Stomach (tissue), 9 donors: ENCODE results near the gene HSPA12A. TPM values are rescaled to one million over a fixed set of nuclear protein-coding genes. Genes with fewer than 3 reads are reported as not detected.

Experiments
- DNase-seq, 2 donors: peaks; one replicate each; pipeline versions ENCODE4 v3.0.0 to v3.0.0-alpha.2; 2013 to 2019
- H3K27ac ChIP-seq, 5 donors: fragments of 200-600 bp in 4 of 5; sonication (generic) in 4 of 5; one replicate each; pipeline ENCODE4 v1.5.1; 2013 to 2019; ENCODE audit warnings: mild to moderate bottlenecking in 1 of 5, moderate library complexity in 1 of 5
- H3K27me3 ChIP-seq, 3 donors: fragments of 200-600 bp; sonication (generic); one replicate each; pipeline ENCODE4 v1.5.1; 2017 to 2019; ENCODE audit warnings: mixed run types in 1 of 3
- H3K36me3 ChIP-seq, 4 donors: fragments of 200-600 bp; sonication (generic); 1 replicate in 3 of 4; 2 replicates in 1 of 4; pipeline ENCODE4 v1.5.1; 2016 to 2019
- H3K4me1 ChIP-seq, 4 donors: fragments of 200-600 bp; sonication (generic); one replicate each; pipeline ENCODE4 v1.5.1; 2016 to 2019
- H3K4me3 ChIP-seq, 4 donors: fragments of 200-600 bp; sonication (generic) in 3 of 4; one replicate each; pipeline ENCODE4 v1.5.1; 2016 to 2019; ENCODE audit warnings: mild to moderate bottlenecking in 1 of 4
- H3K9me3 ChIP-seq, 4 donors: fragments of 200-600 bp; sonication (generic); one replicate each; pipeline ENCODE4 v1.5.1; 2016 to 2019
- EP300 ChIP-seq: sonication (generic); formaldehyde crosslinking; IDR thresholded peaks from one replicate; pipeline ENCODE4 v1.6.1; 2017; ENCODE audit warnings: antibody characterized with exemption
- POLR2A ChIP-seq, 4 donors: fragments of 450-650 bp; IDR thresholded peaks; one replicate each; pipeline ENCODE4 v1.6.1; 2016; ENCODE audit warnings: antibody characterized with exemption in 4 of 4, control low read depth in 2 of 4, mild to moderate bottlenecking in 1 of 4, moderate library complexity in 1 of 4
- POLR2AphosphoS5 ChIP-seq, 3 donors: sonication (generic); formaldehyde crosslinking; IDR thresholded peaks; one replicate each; pipeline ENCODE4 v1.6.1; 2016; ENCODE audit warnings: antibody characterized with exemption in 3 of 3
- WGBS, 5 donors: extraction: QIAGEN DNeasy Blood & Tissue Kit in 3 of 5; methylation state at CpG; one replicate each; pipeline versions ENCODE4 v1.1.5 to v1.1.7; 2013 to 2018; 5-methylcytosine and 5-hydroxymethylcytosine counted together
- intact Hi-C: fragments of 100-400 bp; cut with DNase I; formaldehyde crosslinking; loops from one replicate; pipeline ENCODE4 v1.15.1; 2023; ENCODE audit warnings: low total_unique reads
- polyA plus RNA-seq, 3 donors: library from polyadenylated mRNA; stranded (reverse); fragments of 200-250 nt; gene quantifications; one replicate each; pipeline ENCODE4 v1.2.3, GENCODE V29; 2013
- total RNA-seq, 5 donors: library from RNA; depleted of rRNA; stranded (reverse); fragments of >200 nt; gene quantifications; one replicate each; pipeline versions ENCODE4 v1.1.0 to v1.2.3, GENCODE V29; 2014 to 2016
- TF ChIP-seq, protein P1 (sequence below), 7 experiments: fragments of 450-650 bp in 4 of 7; fragments of 200-600 bp in 3 of 7; sonication (generic) in 3 of 7; IDR thresholded peaks; one replicate each; pipeline ENCODE4 v1.5.1; 2016 to 2019; ENCODE audit warnings: antibody characterized with exemption in 7 of 7, control low read depth in 2 of 7, mild to moderate bottlenecking in 1 of 7
- donor health status: healthy with polysubstance abuse.
- donor health status: Bipolar disorder and iron deficiency.
- donor health status: healthy.

HSPA12A gene
- total and polyA plus RNA-seq, 8 donors, result 2.0 to 25.5 (median 4.1) TPM

DNA sequence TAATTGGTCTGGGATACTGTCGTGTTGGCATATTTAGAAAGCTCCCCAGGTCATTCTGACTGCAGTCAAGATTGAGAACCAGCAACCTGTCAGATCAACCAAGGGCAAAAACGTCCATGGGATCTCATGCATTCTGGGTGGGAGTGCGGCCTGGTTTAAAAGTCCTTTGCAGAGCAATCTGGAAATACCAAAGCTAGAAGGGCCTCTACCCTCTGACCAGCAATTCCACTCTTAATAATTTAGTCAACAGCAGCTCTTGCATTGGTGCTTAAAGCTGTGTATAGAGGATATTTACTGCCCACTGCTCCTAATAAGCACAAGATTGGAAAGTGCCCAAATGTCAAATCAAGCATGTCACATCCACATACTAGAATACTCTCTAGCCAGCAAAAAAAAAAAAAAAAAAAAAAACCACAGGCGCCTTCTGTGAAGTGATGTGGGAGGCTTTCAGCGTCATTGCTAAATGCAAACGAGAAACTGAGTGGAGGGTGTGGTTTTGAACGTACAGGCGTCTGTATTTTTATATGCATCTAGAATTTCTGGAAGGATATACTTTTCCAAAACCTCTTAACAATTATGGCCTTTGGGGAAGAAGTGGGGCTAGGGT lies 44.8 kb upstream of the HSPA12A start:
- Histone ChIP-seq H3K36me3 (no peaks in the 10 kb centered on the region), H3K27ac (no peak overlapping the region), H3K27me3 (peaks cover 0 to 14% (median 6%) of the 10 kb centered on the region in 3 donors), H3K9me3 (no peaks in the 10 kb centered on the region), H3K4me3 (no peak overlapping the region), H3K4me1 (peaks cover 6 to 10% (median 7%) of the 10 kb centered on the region in 4 donors)
- no peak for DNase-seq
- WGBS, 5 donors, result 61 to 69% (median 64%) methylated on average over 7 to 8 of the region's 8 CpGs
- TF ChIP-seq, protein P1, sequence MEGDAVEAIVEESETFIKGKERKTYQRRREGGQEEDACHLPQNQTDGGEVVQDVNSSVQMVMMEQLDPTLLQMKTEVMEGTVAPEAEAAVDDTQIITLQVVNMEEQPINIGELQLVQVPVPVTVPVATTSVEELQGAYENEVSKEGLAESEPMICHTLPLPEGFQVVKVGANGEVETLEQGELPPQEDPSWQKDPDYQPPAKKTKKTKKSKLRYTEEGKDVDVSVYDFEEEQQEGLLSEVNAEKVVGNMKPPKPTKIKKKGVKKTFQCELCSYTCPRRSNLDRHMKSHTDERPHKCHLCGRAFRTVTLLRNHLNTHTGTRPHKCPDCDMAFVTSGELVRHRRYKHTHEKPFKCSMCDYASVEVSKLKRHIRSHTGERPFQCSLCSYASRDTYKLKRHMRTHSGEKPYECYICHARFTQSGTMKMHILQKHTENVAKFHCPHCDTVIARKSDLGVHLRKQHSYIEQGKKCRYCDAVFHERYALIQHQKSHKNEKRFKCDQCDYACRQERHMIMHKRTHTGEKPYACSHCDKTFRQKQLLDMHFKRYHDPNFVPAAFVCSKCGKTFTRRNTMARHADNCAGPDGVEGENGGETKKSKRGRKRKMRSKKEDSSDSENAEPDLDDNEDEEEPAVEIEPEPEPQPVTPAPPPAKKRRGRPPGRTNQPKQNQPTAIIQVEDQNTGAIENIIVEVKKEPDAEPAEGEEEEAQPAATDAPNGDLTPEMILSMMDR (IDR thresholded peaks at IDR 0.05), result no peak
- TF ChIP-seq POLR2A (IDR thresholded peaks at IDR 0.05) (no peak), POLR2AphosphoS5 (IDR thresholded peaks at IDR 0.05) (no peak), EP300 (no peak)
- intact Hi-C loops, result loop anchor here (5.0 kb wide), 1 partner anchor 100 kb away; no protein-coding TSS in a partner anchor

DNA sequence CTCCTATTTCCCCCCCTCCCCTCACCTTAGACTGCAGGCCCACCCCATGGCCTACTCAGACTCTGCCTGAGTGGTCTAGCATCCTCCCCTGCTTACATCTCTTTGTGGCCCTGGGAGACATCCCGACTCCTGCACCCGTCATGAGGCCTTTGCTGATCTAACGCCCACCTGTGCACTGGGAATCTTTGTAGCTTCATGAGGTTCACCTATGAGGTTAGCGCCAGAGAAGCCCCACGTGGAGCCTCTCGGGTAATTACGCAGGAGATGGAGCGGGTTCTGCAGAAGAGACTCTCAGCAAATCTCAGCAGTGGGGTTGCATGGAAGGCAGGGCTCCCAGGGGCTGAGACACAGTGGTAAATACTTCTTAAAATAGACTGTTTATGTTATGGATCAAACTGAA lies 43.5 kb upstream of the HSPA12A start:
- 83 to 92% (median 88%) methylated on average over 6 to 8 of the region's 8 CpGs for WGBS, 5 donors

DNA sequence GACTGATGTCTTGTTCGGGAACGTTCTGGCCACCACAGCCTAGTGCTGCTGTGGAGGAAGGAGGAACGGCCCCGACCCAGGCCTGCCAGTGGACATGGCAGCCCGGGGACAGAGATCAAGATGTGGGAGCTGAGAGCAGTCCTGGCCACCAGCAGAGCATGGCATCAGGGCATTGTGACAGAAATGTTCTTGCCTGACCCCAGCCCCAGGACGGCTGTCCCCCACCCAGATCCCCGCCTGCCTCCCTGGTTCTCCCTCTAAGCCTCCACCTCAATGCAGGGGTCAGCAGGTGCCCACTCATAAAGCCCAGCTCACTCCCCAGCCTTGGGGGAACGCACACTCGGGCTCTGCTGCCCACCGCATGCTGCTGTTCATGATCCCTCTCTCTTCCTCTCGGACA lies 42.9 kb upstream of the HSPA12A start:
- no peak for TF ChIP-seq POLR2AphosphoS5 (IDR thresholded peaks at IDR 0.05)
- TF ChIP-seq POLR2A (IDR thresholded peaks at IDR 0.05), result no peak
- TF ChIP-seq, protein P1 (IDR thresholded peaks at IDR 0.05), result no peak
- TF ChIP-seq EP300, result no peak
- Histone ChIP-seq H3K9me3 (no peaks in the 10 kb centered on the region), H3K4me1 (peaks cover 6 to 10% (median 7%) of the 10 kb centered on the region in 4 donors), H3K36me3 (no peaks in the 10 kb centered on the region), H3K4me3 (no peak overlapping the region), H3K27ac (no peak overlapping the region), H3K27me3 (peaks cover 0 to 9% (median 6%) of the 10 kb centered on the region in 3 donors)
- 87 to 91% (median 89%) methylated on average over 11 of the region's 11 CpGs for WGBS, 5 donors
- no peak for DNase-seq
- intact Hi-C loops, result loop anchor here (5.0 kb wide), 1 partner anchor 98 kb away; no protein-coding TSS in a partner anchor

More for the DNA sequence above, 43.5 kb upstream of the HSPA12A start:
- H3K4me1 ChIP-seq, result peaks cover 6 to 10% (median 7%) of the 10 kb centered on the region in 4 donors
- H3K9me3 ChIP-seq, result no peaks in the 10 kb centered on the region
- no peak overlapping the region for H3K27ac ChIP-seq
- H3K36me3 ChIP-seq, result no peaks in the 10 kb centered on the region
- H3K27me3 ChIP-seq, result peaks cover 0 to 14% (median 6%) of the 10 kb centered on the region in 3 donors
- intact Hi-C loops, result loop anchor here (5.0 kb wide), 1 partner anchor 99 kb away; no protein-coding TSS in a partner anchor
- no peak overlapping the region for H3K4me3 ChIP-seq
- no peak for DNase-seq
- no peak for TF ChIP-seq POLR2A (IDR thresholded peaks at IDR 0.05)
- TF ChIP-seq EP300, result no peak
- TF ChIP-seq, protein P1 (IDR thresholded peaks at IDR 0.05), result no peak
- TF ChIP-seq POLR2AphosphoS5 (IDR thresholded peaks at IDR 0.05), result no peak

DNA sequence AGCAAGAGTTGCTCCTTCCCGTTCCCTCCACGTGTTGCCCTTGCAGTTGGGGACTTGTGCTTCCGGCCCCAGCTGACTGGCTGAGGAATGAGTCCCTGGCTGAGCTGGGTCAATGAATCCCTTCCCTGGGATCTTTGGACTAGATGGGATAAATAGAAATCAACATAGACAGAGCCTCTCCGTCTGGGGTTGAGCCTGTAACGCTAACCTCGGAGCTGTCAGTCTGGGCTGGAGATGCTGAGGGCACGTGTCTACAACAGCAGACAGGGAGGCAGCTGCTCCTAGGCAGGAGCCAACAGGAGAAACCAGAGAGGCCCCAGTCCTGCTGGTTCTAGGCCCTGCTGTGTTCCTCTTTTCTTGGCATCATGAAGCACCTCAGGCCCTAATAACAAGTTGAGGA lies 42.3 kb upstream of the HSPA12A start:
- H3K27ac ChIP-seq, result no peak overlapping the region
- WGBS, 5 donors, result 78 to 94% (median 90%) methylated on average over 7 of the region's 7 CpGs
- no peaks in the 10 kb centered on the region for H3K36me3 ChIP-seq
- peaks cover 0 to 7% (median 6%) of the 10 kb centered on the region in 3 donors for H3K27me3 ChIP-seq
- intact Hi-C loops, result loop anchor here (5.0 kb wide), 1 partner anchor 97 kb away; no protein-coding TSS in a partner anchor
- no peaks in the 10 kb centered on the region for H3K9me3 ChIP-seq
- DNase-seq, result no peak
- H3K4me3 ChIP-seq, result no peak overlapping the region
- TF ChIP-seq POLR2A (IDR thresholded peaks at IDR 0.05), result no peak
- no peak for TF ChIP-seq EP300
- TF ChIP-seq, protein P1 (IDR thresholded peaks at IDR 0.05), result no peak
- TF ChIP-seq POLR2AphosphoS5 (IDR thresholded peaks at IDR 0.05), result no peak
- H3K4me1 ChIP-seq, result peaks cover 6 to 10% (median 7%) of the 10 kb centered on the region in 4 donors
